Cardiac muscle cell (in vitro differentiated cells and primary cell): ENCODE measurements around the gene SYT1. TPM values are rescaled to one million over a fixed set of nuclear protein-coding genes. Genes with fewer than 3 reads are reported as not detected.

ENCODE experiments used
- DNase-seq, 2 donors: peaks; one replicate each; pipeline versions ENCODE4 v3.0.0 to v3.0.0-alpha.2; 2010 to 2017; ENCODE audit warnings: low read depth in 1 of 2, low spot score in 1 of 2
- H3K27ac ChIP-seq: fragments of 200-600 bp; sonication (generic); 2 replicates; pipeline ENCODE4 v1.5.1; 2016
- H3K27me3 ChIP-seq: fragments of 200-600 bp; sonication (generic); 2 replicates; pipeline ENCODE4 v1.6.0; 2016; ENCODE audit warnings: control low read depth
- H3K36me3 ChIP-seq: fragments of 200-600 bp; sonication (generic); 2 replicates; pipeline ENCODE4 v1.5.1; 2016; ENCODE audit warnings: control low read depth
- H3K4me1 ChIP-seq: fragments of 200-600 bp; sonication (generic); 2 replicates; pipeline ENCODE4 v1.8.1; 2017; ENCODE audit warnings: low read depth, mild to moderate bottlenecking, mixed run types
- H3K4me3 ChIP-seq: fragments of 200-600 bp; sonication (generic); 2 replicates; pipeline ENCODE4 v1.5.1; 2016; ENCODE audit warnings: mild to moderate bottlenecking
- H3K9me3 ChIP-seq: fragments of 200-600 bp; sonication (generic); 2 replicates; pipeline ENCODE4 v1.5.1; 2017; ENCODE audit warnings: low read depth, mild to moderate bottlenecking, control low read depth
- polyA plus RNA-seq: library from polyadenylated mRNA; unstranded; fragments of >200 nt; fragmentation: Nextera tagmentation; extraction: Ambion mirVana; gene quantifications from 2 replicates; pipeline ENCODE4 v1.2.1, GENCODE V29; 2016
- total RNA-seq: library from RNA; depleted of rRNA; stranded (reverse); fragments of >200 nt; gene quantifications from 2 replicates; pipeline ENCODE4 v1.2.3, GENCODE V29; 2016
- TF ChIP-seq, protein P1 (sequence below): IDR thresholded peaks from 2 replicates; pipeline ENCODE4 v1.5.1; 2012; ENCODE audit warnings: low read depth, mild to moderate bottlenecking, low read length

SYT1 gene
- total and polyA plus RNA-seq, 2 experiments from 2014 or later = 0.50 to 0.66 TPM

- Histone ChIP-seq H3K27ac (no peak overlapping the region), H3K4me1 (peaks cover 15% of the 10 kb centered on the region)
Observed at GRCh38 chr12:79302162-79302814, 437.7 kb downstream of the SYT1 start.

DNA sequence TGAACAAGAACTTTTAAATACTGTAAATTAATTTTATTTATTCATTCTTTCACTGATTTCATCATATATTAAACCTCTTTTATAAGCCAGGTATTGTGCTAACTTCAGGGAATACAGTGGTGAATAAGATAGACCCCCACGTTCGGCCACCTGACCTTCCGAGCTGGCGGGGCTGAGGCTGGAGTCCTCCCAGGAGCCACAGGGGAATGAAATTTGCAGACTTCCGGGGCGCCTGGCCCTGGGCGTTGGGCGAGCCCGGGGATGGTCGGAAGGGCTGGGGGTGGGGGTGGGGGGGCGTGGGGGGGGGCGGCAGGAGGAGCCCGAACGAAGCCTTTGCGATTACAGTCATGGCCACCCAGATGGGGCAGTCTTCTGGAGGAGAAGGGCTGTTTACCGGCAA lies 442.8 kb downstream of the SYT1 start:
- H3K4me3 ChIP-seq = no peak overlapping the region
- no peak for DNase-seq
- no peaks in the 10 kb centered on the region for H3K9me3 ChIP-seq
- no peaks in the 10 kb centered on the region for H3K36me3 ChIP-seq
- no peaks in the 10 kb centered on the region for H3K27me3 ChIP-seq
- H3K27ac ChIP-seq = no peak overlapping the region
- peaks cover 3% of the 10 kb centered on the region for H3K4me1 ChIP-seq
- TF ChIP-seq, protein P1, sequence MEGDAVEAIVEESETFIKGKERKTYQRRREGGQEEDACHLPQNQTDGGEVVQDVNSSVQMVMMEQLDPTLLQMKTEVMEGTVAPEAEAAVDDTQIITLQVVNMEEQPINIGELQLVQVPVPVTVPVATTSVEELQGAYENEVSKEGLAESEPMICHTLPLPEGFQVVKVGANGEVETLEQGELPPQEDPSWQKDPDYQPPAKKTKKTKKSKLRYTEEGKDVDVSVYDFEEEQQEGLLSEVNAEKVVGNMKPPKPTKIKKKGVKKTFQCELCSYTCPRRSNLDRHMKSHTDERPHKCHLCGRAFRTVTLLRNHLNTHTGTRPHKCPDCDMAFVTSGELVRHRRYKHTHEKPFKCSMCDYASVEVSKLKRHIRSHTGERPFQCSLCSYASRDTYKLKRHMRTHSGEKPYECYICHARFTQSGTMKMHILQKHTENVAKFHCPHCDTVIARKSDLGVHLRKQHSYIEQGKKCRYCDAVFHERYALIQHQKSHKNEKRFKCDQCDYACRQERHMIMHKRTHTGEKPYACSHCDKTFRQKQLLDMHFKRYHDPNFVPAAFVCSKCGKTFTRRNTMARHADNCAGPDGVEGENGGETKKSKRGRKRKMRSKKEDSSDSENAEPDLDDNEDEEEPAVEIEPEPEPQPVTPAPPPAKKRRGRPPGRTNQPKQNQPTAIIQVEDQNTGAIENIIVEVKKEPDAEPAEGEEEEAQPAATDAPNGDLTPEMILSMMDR = no peak

More at GRCh38 chr12:79302162-79302814, 437.7 kb downstream of the SYT1 start:
- H3K4me3 ChIP-seq = no peak overlapping the region
- H3K36me3 ChIP-seq = no peaks in the 10 kb centered on the region
- TF ChIP-seq, protein P1 = no peak
- no peaks in the 10 kb centered on the region for H3K9me3 ChIP-seq
- DNase-seq = peak in 1 of 2 donors; percentile 2
- no peaks in the 10 kb centered on the region for H3K27me3 ChIP-seq

GRCh38 chr12:79309039-79309438 lies 444.5 kb downstream of the SYT1 start:
- no peak for DNase-seq
- Histone ChIP-seq H3K36me3 (no peaks in the 10 kb centered on the region), H3K4me1 (no peaks in the 10 kb centered on the region), H3K27me3 (no peaks in the 10 kb centered on the region), H3K4me3 (no peak overlapping the region), H3K27ac (no peak overlapping the region), H3K9me3 (no peaks in the 10 kb centered on the region)
- TF ChIP-seq, protein P1 = no peak

GRCh38 chr12:79317179-79317847 lies 452.7 kb downstream of the SYT1 start:
- no peak for DNase-seq
- Histone ChIP-seq H3K4me3 (no peak overlapping the region), H3K27me3 (no peaks in the 10 kb centered on the region), H3K27ac (no peak overlapping the region), H3K4me1 (no peaks in the 10 kb centered on the region), H3K9me3 (no peaks in the 10 kb centered on the region), H3K36me3 (no peaks in the 10 kb centered on the region)
- TF ChIP-seq, protein P1 = no peak

DNA sequence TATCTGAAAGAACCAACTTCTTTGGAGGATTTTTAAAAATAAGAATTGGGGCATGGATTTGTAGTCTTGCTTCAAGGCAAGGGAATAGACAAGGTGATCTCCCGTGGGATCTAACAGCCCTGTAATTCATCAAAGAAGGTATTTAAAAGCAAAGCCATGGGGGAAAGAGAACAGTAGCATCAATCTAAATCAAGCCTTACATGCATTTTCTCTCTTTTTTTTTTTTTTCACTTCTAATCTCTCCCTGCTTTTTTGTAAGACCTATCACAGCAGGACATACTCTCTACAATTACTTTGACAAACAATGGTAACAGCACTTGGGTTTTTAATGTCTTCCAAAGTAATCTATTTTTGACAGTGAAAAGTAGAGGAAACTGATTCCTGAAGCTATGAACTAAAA lies 458.3 kb downstream of the SYT1 start:
- no peaks in the 10 kb centered on the region for H3K9me3 ChIP-seq
- no peaks in the 10 kb centered on the region for H3K27me3 ChIP-seq
- H3K27ac ChIP-seq = no peak overlapping the region
- DNase-seq = no peak
- no peaks in the 10 kb centered on the region for H3K36me3 ChIP-seq
- no peaks in the 10 kb centered on the region for H3K4me1 ChIP-seq
- TF ChIP-seq, protein P1 = no peak
- H3K4me3 ChIP-seq = no peak overlapping the region
